GM21737 (cell line): ENCODE data around the gene GHRH.

Experiments
- ATAC-seq: cut with Tn5 transposase; IDR thresholded peaks from one replicate; pipeline ENCODE4 v1.9.1; 2021; ENCODE audit warnings: mild to moderate bottlenecking, moderate library complexity; ENCODE audit not compliant: unreplicated experiment

The GHRH gene

GRCh38 chr20:37263686-37264085 lies 2.1 kb upstream of the GHRH start:
- no peak for ATAC-seq

GRCh38 chr20:37262505-37262904 lies 891 bp upstream of the GHRH start:
- ATAC-seq: no peak

GRCh38 chr20:37260923-37261322 lies 691 bp downstream of the GHRH start:
- ATAC-seq: no peak

GRCh38 chr20:37259865-37260264 lies 1.7 kb downstream of the GHRH start:
- ATAC-seq: no peak

- ATAC-seq: no peak
These were observed 2.6 kb downstream of the GHRH start for GRCh38 chr20:37259031-37259430.

- ATAC-seq: no peak
These were observed 3.6 kb downstream of the GHRH start for GRCh38 chr20:37257988-37258387.

GRCh38 chr20:37257530-37257929 lies 4.1 kb downstream of the GHRH start:
- no peak for ATAC-seq

GRCh38 chr20:37256286-37256685 lies 5.3 kb downstream of the GHRH start:
- no peak for ATAC-seq

GRCh38 chr20:37254114-37254878 lies 7.3 kb downstream of the GHRH start:
- no peak for ATAC-seq

GRCh38 chr20:37253087-37253486 lies 8.5 kb downstream of the GHRH start:
- ATAC-seq: no peak

- ATAC-seq: no peak
These were observed 9.7 kb downstream of the GHRH start for GRCh38 chr20:37251825-37252477.

- ATAC-seq: no peak
These were observed 12.3 kb downstream of the GHRH start for GRCh38 chr20:37249304-37249703.

- no peak for ATAC-seq
These were observed 14.1 kb downstream of the GHRH start for GRCh38 chr20:37247547-37247946.

GRCh38 chr20:37246736-37247135 lies 14.9 kb downstream of the GHRH start:
- ATAC-seq: no peak

- ATAC-seq: no peak
These were observed 16.1 kb downstream of the GHRH start for GRCh38 chr20:37245216-37246150.

GRCh38 chr20:37244572-37244957 lies 17.0 kb downstream of the GHRH start:
- no peak for ATAC-seq

GRCh38 chr20:37243937-37244571 lies 17.6 kb downstream of the GHRH start:
- ATAC-seq: no peak

GRCh38 chr20:37243076-37243936 lies 18.3 kb downstream of the GHRH start:
- no peak for ATAC-seq

GRCh38 chr20:37242503-37242902 lies 19.1 kb downstream of the GHRH start:
- ATAC-seq: no peak
